ENCODE results near the gene WRAP73. TPM values are rescaled to one million over a fixed set of nuclear protein-coding genes. Genes with fewer than 3 reads are reported as not detected.

WRAP73 gene
- total RNA-seq, 1 donor from 2014 or later, result 15.5 TPM

DNA sequence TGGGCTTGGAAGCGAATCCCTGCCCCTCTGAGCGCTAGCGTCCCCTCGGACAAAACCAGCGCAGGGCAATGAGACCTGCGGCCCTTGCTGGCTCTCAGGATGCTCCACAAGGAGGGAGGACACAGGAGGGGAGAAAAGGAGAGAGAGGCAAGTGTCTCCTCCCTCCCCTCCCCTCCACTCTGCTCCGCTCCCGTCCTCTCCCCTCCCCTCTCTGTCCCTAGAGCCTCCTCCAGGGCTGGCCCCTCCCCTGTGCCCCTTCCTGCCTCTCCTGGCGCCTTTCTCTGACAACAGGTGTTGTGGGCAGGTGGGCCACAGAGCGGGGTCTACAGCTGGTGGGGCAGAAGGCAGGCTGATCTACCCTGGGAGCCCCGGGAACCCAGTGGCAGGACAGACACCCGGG lies 37.6 kb upstream of the WRAP73 start:
- Mint-ChIP-seq H3K9me3 (ENCODE audit: low read depth) (no peaks in the 10 kb centered on the region), H3K27ac (ENCODE audit: unreplicated experiment) (no peak overlapping the region), H3K27me3 (ENCODE audit: low read depth) (peaks cover 9% of the 10 kb centered on the region), H3K4me1 (ENCODE audit: low read depth) (no peaks in the 10 kb centered on the region), H3K4me3 (ENCODE audit: unreplicated experiment) (no peak overlapping the region), H3K36me3 (ENCODE audit: low read depth) (no peaks in the 10 kb centered on the region)
- TF ChIP-seq, protein P1, sequence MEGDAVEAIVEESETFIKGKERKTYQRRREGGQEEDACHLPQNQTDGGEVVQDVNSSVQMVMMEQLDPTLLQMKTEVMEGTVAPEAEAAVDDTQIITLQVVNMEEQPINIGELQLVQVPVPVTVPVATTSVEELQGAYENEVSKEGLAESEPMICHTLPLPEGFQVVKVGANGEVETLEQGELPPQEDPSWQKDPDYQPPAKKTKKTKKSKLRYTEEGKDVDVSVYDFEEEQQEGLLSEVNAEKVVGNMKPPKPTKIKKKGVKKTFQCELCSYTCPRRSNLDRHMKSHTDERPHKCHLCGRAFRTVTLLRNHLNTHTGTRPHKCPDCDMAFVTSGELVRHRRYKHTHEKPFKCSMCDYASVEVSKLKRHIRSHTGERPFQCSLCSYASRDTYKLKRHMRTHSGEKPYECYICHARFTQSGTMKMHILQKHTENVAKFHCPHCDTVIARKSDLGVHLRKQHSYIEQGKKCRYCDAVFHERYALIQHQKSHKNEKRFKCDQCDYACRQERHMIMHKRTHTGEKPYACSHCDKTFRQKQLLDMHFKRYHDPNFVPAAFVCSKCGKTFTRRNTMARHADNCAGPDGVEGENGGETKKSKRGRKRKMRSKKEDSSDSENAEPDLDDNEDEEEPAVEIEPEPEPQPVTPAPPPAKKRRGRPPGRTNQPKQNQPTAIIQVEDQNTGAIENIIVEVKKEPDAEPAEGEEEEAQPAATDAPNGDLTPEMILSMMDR (IDR thresholded peaks at IDR 0.05), result no peak
- DNase-seq (ENCODE audit: low spot score), result no peak

DNA sequence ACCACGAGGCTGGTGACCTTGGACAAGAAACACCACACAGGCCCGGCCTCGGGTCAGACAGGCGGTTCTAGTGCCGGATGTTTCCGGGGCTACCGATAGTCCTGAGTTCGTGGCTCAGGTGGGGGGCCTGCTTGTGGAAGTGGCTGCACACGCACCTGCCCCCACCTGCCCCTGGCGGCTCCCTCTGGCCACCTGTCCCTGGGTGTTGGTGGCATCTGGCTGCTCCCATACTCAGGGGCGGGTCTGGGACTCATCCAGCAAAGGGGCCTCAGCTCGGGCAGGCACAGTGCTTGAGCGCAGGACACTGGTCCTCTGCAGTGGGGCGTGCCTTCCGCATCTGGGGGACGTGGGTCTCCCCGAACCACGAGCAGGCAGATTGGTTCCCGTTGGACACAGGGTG lies 36.0 kb upstream of the WRAP73 start:
- DNase-seq (ENCODE audit: low spot score), result no peak
- H3K4me1 Mint-ChIP-seq (ENCODE audit: low read depth), result no peaks in the 10 kb centered on the region
- H3K9me3 Mint-ChIP-seq (ENCODE audit: low read depth), result no peaks in the 10 kb centered on the region
- no peaks in the 10 kb centered on the region for H3K36me3 Mint-ChIP-seq (ENCODE audit: low read depth)
- H3K27me3 Mint-ChIP-seq (ENCODE audit: low read depth), result peaks cover 5% of the 10 kb centered on the region
- H3K27ac Mint-ChIP-seq (ENCODE audit: unreplicated experiment), result no peak overlapping the region
- no peak overlapping the region for H3K4me3 Mint-ChIP-seq (ENCODE audit: unreplicated experiment)
- TF ChIP-seq, protein P1 (IDR thresholded peaks at IDR 0.05), result no peak

DNA sequence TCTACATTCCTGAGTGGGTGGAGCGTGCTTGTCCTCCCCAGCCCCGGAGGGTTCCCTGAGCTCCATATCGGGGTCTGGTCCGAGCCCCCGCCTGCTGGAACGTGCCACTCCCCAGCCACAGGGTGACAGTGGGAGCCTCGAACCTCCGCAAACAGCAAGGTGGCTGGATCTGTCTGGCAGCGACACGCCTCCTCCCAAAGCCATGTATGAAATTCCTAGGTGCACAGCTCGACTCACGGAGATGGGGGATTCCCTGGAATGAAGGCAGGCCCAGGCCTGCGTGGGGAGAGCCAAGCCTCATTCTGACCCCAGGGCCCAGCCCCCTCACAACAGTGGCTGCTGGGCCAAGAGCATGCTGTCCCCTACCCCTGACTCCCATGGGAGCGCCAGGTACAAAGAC lies 35.3 kb upstream of the WRAP73 start:
- H3K4me3 Mint-ChIP-seq (ENCODE audit: unreplicated experiment), result no peak overlapping the region
- no peaks in the 10 kb centered on the region for H3K9me3 Mint-ChIP-seq (ENCODE audit: low read depth)
- peaks cover 5% of the 10 kb centered on the region for H3K27me3 Mint-ChIP-seq (ENCODE audit: low read depth)
- no peak overlapping the region for H3K27ac Mint-ChIP-seq (ENCODE audit: unreplicated experiment)
- H3K36me3 Mint-ChIP-seq (ENCODE audit: low read depth), result no peaks in the 10 kb centered on the region
- no peaks in the 10 kb centered on the region for H3K4me1 Mint-ChIP-seq (ENCODE audit: low read depth)
- TF ChIP-seq, protein P1 (IDR thresholded peaks at IDR 0.05), result no peak
- no peak for DNase-seq (ENCODE audit: low spot score)

DNA sequence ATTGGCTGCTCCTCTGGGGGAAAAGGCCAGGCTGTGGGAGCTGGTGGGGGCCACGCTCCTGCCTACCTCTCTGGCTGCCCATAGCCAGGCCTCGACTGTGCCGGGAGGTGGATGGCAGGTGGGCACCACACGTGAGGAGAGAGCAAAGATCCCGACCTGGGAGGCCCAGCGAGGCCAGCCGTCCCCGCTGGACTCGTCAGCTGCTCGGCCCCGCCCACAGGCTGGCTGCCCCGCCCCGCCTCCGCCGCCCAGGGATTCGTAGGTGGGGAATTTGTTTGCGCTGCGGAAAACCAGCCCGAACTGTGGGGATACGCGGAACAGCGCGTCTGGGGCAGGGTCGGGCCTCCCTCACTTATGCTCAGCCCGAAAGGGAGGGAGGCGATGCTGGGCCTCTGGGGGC lies 34.1 kb upstream of the WRAP73 start:
- Mint-ChIP-seq H3K4me1 (ENCODE audit: low read depth) (no peaks in the 10 kb centered on the region), H3K36me3 (ENCODE audit: low read depth) (no peaks in the 10 kb centered on the region), H3K4me3 (ENCODE audit: unreplicated experiment) (no peak overlapping the region), H3K27me3 (ENCODE audit: low read depth) (peaks cover 15% of the 10 kb centered on the region), H3K27ac (ENCODE audit: unreplicated experiment) (no peak overlapping the region), H3K9me3 (ENCODE audit: low read depth) (no peaks in the 10 kb centered on the region)
- no peak for DNase-seq (ENCODE audit: low spot score)
- TF ChIP-seq, protein P1 (IDR thresholded peaks at IDR 0.05), result no peak

DNA sequence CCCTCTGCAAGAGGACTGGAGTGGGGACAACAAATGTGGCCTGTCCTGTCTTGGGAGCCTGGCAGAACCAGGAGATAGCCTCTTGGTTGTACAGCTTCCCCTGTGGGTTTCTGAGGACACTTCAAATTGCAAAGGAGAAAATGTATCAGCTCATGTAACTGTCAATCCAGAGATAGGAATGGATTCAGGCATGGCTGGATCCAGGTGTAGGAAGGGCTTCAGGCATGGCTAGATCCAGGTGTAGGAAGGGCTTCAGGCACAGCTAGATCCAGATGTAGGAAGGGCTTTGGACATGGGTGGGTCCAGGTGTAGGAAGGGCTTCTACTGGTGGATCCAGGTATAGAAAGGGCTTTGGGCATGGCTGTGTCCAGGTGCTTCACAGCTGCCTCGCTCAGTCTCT lies 33.3 kb upstream of the WRAP73 start:
- no peak overlapping the region for H3K4me3 Mint-ChIP-seq (ENCODE audit: unreplicated experiment)
- peaks cover 16% of the 10 kb centered on the region for H3K27me3 Mint-ChIP-seq (ENCODE audit: low read depth)
- TF ChIP-seq, protein P1 (IDR thresholded peaks at IDR 0.05), result no peak
- no peaks in the 10 kb centered on the region for H3K9me3 Mint-ChIP-seq (ENCODE audit: low read depth)
- no peak overlapping the region for H3K27ac Mint-ChIP-seq (ENCODE audit: unreplicated experiment)
- no peaks in the 10 kb centered on the region for H3K4me1 Mint-ChIP-seq (ENCODE audit: low read depth)
- no peaks in the 10 kb centered on the region for H3K36me3 Mint-ChIP-seq (ENCODE audit: low read depth)
- no peak for DNase-seq (ENCODE audit: low spot score)
